Suprapubic skin (tissue), 4 donors: ENCODE measurements around the gene DHX34. TPM values are rescaled to one million over a fixed set of nuclear protein-coding genes. Genes with fewer than 3 reads are reported as not detected.

Experiments used
- DNase-seq, 2 donors: peaks; one replicate each; pipeline ENCODE4 v3.0.0-alpha.2; 2019; ENCODE audit warnings: low spot score in 2 of 2
- H3K27ac ChIP-seq: fragments of 200-600 bp; sonication (generic); one replicate; pipeline ENCODE4 v1.5.1; 2019
- H3K27me3 ChIP-seq: fragments of 200-600 bp; sonication (generic); one replicate; pipeline ENCODE4 v1.5.1; 2019
- H3K36me3 ChIP-seq: fragments of 200-600 bp; sonication (generic); one replicate; pipeline ENCODE4 v1.5.1; 2019
- H3K4me1 ChIP-seq: fragments of 200-600 bp; sonication (generic); one replicate; pipeline ENCODE4 v1.5.1; 2019
- H3K4me3 ChIP-seq: fragments of 200-600 bp; sonication (generic); one replicate; pipeline ENCODE4 v1.5.1; 2019; ENCODE audit warnings: mild to moderate bottlenecking
- H3K9me3 ChIP-seq: fragments of 200-600 bp; sonication (generic); one replicate; pipeline ENCODE4 v1.5.1; 2019
- EP300 ChIP-seq: sonication (generic); formaldehyde crosslinking; IDR thresholded peaks from one replicate; pipeline ENCODE4 v1.6.1; 2017; ENCODE audit warnings: antibody characterized with exemption
- POLR2A ChIP-seq, 2 donors: fragments of 450-650 bp; IDR thresholded peaks; one replicate each; pipeline ENCODE4 v1.6.1; 2017; ENCODE audit warnings: antibody characterized with exemption in 2 of 2, mild to moderate bottlenecking in 2 of 2, moderate library complexity in 2 of 2
- POLR2AphosphoS5 ChIP-seq, 3 donors: sonication (generic); formaldehyde crosslinking; IDR thresholded peaks; one replicate each; pipeline ENCODE4 v1.6.1; 2017; ENCODE audit warnings: antibody characterized with exemption in 3 of 3
- whole genome bisulfite sequencing: methylation state at CpG from one replicate; pipeline ENCODE4 v1.1.5; 2018; 5-methylcytosine and 5-hydroxymethylcytosine counted together
- total RNA-seq, 4 donors: library from RNA; depleted of rRNA; stranded (reverse); fragments of >200 nt; gene quantifications; one replicate each; pipeline ENCODE4 v1.1.0, GENCODE V29; 2016
- TF ChIP-seq, protein P1 (sequence below), 2 donors: fragments of 200-600 bp in 1 of 2; fragments of 450-650 bp in 1 of 2; sonication (generic) in 1 of 2; IDR thresholded peaks; one replicate each; pipeline ENCODE4 v1.5.1; 2016 to 2019; ENCODE audit warnings: antibody characterized with exemption in 2 of 2, mild to moderate bottlenecking in 1 of 2, moderate library complexity in 1 of 2

The DHX34 gene
- total RNA-seq, 4 donors from 2014 or later: 21.6 to 32.2 (median 25.3) TPM

DNA sequence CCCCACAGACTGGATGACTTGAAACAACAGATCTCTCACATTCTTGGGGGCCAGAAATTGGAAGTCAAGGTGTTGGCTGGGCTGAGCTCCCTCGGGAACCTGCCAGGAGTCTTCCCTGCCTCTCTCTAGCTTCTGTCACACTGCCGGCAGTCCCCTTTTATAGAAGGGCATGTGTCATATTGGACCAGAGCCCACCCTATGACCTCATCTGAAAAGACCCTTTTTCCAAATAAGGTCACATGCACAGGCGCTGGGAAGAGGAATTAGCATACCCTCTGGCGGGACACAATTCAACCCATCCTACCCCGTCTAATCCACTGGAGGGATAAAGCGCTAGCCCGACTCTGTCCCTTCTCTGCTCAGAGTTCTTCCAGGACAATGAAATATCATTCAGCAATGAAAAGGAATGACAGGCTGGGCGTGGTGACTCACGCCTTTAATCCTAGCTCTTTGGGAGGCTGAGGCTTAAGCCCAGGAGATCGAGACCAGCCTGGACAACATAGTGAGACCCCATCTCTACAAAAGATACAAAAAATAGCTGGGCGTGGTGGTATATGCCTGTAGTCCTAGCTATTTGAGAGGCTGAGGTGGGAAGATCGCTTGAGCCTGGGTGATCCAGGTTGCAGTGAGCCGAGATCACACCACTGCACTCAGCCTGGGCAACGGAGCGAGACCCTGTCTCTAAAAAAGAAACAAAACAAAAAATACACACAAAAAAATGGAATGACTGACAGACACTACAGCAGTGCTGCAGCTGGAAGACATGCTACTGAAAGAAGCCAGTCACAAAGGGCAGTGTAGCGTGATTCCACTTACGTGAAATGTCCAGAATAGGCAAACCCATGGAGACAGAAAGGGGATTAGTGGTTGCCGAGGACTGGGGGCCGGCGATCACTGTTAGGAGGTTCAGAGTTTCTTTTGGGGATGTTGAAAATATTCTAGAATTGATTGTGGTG, 41.7 kb downstream of the DHX34 start:
- no peak overlapping the region for H3K4me3 ChIP-seq
- H3K9me3 ChIP-seq: no peaks in the 10 kb centered on the region
- H3K4me1 ChIP-seq: no peaks in the 10 kb centered on the region
- WGBS: 75% methylated on average over 20 of the region's 20 CpGs
- no peaks in the 10 kb centered on the region for H3K27me3 ChIP-seq
- DNase-seq: no peak
- no peaks in the 10 kb centered on the region for H3K36me3 ChIP-seq
- no peak for TF ChIP-seq EP300
- no peak for TF ChIP-seq POLR2A (IDR thresholded peaks at IDR 0.05)
- TF ChIP-seq, protein P1, sequence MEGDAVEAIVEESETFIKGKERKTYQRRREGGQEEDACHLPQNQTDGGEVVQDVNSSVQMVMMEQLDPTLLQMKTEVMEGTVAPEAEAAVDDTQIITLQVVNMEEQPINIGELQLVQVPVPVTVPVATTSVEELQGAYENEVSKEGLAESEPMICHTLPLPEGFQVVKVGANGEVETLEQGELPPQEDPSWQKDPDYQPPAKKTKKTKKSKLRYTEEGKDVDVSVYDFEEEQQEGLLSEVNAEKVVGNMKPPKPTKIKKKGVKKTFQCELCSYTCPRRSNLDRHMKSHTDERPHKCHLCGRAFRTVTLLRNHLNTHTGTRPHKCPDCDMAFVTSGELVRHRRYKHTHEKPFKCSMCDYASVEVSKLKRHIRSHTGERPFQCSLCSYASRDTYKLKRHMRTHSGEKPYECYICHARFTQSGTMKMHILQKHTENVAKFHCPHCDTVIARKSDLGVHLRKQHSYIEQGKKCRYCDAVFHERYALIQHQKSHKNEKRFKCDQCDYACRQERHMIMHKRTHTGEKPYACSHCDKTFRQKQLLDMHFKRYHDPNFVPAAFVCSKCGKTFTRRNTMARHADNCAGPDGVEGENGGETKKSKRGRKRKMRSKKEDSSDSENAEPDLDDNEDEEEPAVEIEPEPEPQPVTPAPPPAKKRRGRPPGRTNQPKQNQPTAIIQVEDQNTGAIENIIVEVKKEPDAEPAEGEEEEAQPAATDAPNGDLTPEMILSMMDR (IDR thresholded peaks at IDR 0.05): no peak
- TF ChIP-seq POLR2AphosphoS5 (IDR thresholded peaks at IDR 0.05): no peak
- no peak overlapping the region for H3K27ac ChIP-seq

DNA sequence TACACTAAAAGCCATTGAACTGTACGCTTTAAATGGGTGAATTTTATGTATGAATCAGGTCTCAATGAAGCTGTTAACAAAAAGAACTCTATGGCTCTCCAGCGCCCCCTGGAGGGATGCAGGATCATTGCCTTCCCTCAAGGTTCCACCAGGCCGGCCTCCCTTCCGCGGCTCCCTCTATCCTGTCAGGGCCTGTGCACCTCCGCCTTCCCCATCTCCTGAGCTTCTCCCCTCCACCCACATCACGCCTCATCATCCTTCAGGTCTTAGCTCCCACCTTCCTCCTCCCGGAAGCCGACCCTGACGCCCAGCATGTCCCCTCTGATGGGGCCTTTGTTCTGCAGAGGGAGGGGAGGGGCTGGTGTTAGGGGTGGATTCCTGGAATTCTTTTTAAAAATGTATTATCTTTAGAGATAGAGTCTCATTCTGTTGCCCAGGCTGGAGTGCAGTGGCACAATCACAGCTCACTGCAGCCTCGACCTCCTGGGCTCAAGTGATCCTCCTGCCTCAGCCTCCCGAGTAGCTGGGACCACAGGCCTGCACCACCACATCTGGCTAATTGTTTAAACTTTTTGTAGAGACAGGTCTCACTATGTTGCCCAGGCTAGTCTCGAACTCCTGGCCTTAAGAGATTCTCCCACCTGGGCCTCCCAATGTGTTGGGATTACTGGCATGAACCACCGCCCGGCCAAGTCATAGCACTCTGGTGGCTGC, 42.6 kb downstream of the DHX34 start:
- WGBS: 35% methylated on average over 15 of the region's 15 CpGs
- DNase-seq: peak; percentile 86 to 89
- Histone ChIP-seq H3K4me1 (no peaks in the 10 kb centered on the region), H3K27me3 (no peaks in the 10 kb centered on the region), H3K9me3 (no peaks in the 10 kb centered on the region), H3K36me3 (no peaks in the 10 kb centered on the region), H3K27ac (no peak overlapping the region), H3K4me3 (no peak overlapping the region)
- TF ChIP-seq, protein P1 (IDR thresholded peaks at IDR 0.05): peak; percentile 80 to 90
- no peak for TF ChIP-seq POLR2A (IDR thresholded peaks at IDR 0.05)

DNA sequence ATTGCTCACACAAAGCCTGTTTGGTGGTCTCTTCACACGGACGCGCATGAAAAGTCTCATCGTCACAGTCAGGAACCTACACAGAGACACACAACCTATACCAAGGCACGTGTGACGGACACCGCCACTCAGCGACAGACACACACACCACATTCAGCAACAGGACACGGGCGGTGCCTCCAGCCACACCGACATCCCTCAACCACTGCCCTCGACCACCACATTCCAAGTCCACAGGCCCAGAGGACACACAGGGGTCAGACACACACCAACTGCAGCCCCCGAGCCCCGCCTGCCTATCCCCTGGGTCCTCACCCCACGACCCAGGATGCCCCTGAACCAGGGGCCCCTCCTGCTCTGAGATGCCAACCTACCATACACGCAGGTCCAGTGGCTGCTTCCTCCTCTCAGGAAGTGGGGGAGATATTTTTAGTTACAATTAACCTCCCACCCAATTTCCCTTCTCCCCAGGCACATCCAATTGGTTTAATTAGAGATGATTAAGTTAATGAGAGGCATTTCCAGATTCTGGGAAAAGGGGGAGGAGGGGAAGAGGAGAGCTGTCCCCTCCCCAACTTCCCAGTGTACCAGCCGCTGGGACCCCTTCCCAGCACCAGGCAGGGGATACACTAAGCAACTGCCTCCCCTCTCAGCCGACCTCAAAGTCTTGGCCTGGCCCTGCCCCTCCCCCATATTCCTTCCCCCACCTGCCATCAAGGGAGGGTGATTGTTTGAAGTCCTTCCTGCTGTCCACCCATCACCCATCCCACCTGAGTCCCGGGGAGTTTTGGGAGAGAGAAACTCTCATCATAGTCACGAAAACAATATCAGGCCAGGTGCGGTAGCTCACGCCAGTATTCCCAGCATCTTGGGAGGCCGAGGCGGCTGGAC, 49.8 kb downstream of the DHX34 start:
- Histone ChIP-seq H3K36me3 (no peaks in the 10 kb centered on the region), H3K27me3 (peaks cover 5% of the 10 kb centered on the region), H3K9me3 (no peaks in the 10 kb centered on the region), H3K4me3 (no peak overlapping the region), H3K4me1 (no peaks in the 10 kb centered on the region), H3K27ac (no peak overlapping the region)
- no peak for DNase-seq
- TF ChIP-seq POLR2A (IDR thresholded peaks at IDR 0.05): no peak
- 52% methylated on average over 23 of the region's 24 CpGs for WGBS

DNA sequence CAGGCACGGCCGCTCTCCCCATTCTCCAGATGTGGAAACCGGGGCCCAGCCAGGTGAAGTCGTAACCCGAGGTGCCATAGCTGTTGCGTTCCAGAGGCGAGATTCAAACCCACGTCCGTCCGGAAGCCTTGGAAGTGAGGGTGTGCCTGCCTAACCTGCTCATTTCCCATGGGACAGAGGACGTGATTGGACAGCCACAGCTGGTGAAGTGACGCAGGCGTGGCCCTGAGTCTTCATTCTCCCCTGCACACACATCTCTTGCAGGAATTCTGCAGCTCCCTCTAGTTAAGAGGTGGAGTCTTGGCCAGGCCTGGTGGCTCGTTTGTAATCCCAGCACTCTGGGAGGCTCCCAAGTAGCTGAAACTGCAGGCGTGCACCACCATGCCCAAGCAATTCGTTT, 53.4 kb downstream of the DHX34 start:
- Histone ChIP-seq H3K36me3 (no peaks in the 10 kb centered on the region), H3K4me1 (peaks cover 3% of the 10 kb centered on the region), H3K4me3 (no peak overlapping the region), H3K9me3 (no peaks in the 10 kb centered on the region), H3K27me3 (peaks cover 37% of the 10 kb centered on the region), H3K27ac (no peak overlapping the region)
- no peak for TF ChIP-seq POLR2A (IDR thresholded peaks at IDR 0.05)
- TF ChIP-seq, protein P1 (IDR thresholded peaks at IDR 0.05): no peak
- no peak for TF ChIP-seq POLR2AphosphoS5 (IDR thresholded peaks at IDR 0.05)
- TF ChIP-seq EP300: no peak
- no peak for DNase-seq
- WGBS: 86% methylated on average over 15 of the region's 16 CpGs

DNA sequence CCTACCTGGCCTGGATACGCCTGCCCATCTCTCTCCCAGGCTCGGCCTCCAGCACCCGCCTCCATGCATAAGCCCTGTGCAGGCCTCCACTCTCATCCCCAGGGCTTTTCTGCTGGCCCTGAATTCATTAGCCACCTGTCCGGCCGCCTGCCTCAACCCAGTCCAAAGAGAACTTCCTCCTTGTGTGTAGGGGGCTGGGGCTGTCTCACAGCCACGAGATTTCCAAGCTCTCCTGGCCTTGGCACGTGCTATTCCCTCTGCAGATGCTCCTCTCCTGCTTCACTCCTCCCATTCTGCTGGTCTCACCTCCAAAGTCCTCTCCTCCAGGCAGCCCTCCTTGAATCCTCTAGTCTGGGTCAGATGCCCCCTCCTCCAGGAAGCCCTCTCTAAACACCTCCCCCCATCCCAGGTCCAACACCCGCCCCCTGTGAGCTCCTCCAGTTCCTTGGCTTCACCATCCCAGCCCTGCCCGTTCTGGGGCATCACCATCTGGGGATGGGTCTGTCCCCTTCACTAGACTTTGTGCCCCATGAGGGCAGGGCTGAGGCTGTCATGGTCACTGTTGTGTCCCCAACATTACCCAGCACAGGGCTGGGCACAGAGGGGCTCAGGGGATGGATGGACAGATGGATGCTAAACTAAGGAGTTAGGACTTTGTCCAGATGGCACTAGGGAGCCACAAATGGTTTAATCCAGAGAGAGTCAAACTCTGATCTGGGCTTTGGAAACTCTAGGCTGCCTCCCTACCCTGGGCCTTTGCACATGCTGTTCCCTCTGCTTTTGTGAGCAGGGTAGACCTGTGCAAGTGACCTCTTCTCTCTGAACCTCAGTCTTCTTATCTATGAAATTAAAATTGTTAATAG, 55.5 kb downstream of the DHX34 start:
- Histone ChIP-seq H3K4me3 (no peak overlapping the region), H3K4me1 (peaks cover 3% of the 10 kb centered on the region), H3K27ac (no peak overlapping the region), H3K27me3 (peaks cover 47% of the 10 kb centered on the region), H3K9me3 (no peaks in the 10 kb centered on the region), H3K36me3 (no peaks in the 10 kb centered on the region)
- 81% methylated on average over 9 of the region's 9 CpGs for WGBS
- no peak for DNase-seq
- no peak for TF ChIP-seq POLR2AphosphoS5 (IDR thresholded peaks at IDR 0.05)
- TF ChIP-seq, protein P1 (IDR thresholded peaks at IDR 0.05): no peak
- TF ChIP-seq POLR2A (IDR thresholded peaks at IDR 0.05): no peak
- no peak for TF ChIP-seq EP300
